HG03108 (cell line): ENCODE measurements around the gene AFF4.
"Not testable (repeated sequence)": the region's sequence is repeated elsewhere in the genome, so short reads cannot be mapped to it uniquely, and the experiment has no call there.

Experiments used
- ATAC-seq: cut with Tn5 transposase; IDR thresholded peaks from one replicate; pipeline ENCODE4 v1.9.1; 2021; ENCODE audit warnings: moderate library complexity; ENCODE audit not compliant: unreplicated experiment

AFF4 gene

DNA sequence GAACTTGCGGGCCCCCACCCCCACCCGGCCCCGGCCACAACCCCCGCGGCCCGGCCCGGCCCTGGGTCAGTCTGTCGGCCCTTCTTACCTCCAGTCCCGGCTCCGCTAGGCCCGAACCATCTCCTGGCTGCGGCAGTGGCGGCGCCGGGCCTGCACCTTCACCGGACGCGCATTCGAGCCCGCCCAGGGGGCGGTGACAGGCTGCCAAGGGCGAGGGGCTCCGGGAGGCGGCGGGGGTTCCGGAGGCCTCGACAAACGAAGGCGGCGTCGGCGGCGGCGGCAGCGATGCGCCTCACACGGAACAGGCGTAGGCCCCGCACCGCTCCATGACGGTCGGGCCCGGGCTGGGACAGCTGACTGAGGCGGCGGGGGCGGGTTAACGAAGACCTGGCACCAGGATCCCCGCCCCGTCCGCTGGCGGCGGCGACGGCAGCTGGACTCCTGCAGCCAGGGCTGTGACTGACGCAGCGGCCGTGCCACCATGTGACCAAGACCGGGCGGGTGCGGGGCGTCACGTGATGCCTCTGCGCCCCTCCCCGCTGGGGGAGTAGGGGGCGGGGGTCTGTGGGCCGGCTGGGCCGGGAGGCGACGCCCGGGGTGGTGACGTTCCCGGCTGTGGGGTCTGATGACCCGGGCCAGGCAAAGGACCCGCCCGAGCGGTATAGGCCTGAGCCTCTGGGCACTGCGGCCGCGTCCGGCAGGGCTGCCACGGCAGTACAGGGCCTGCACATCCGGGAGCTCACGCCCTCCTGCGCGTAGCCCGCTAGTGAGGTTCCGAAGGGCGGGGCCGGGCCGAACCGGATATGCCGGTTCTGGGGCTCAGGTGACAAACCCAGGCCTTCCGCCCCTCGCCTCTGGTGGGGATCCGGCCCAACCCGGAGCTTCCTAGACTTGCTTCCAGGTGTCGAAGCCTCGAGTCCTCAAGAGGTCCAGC lies at the start of gene AFF4:
TSS of gene AFF4 (minus strand) at position 464 of the 934 bp plus-strand sequence. CDS start 26,445 bp downstream, outside the sequence.
- peak; percentile 92 for ATAC-seq

DNA sequence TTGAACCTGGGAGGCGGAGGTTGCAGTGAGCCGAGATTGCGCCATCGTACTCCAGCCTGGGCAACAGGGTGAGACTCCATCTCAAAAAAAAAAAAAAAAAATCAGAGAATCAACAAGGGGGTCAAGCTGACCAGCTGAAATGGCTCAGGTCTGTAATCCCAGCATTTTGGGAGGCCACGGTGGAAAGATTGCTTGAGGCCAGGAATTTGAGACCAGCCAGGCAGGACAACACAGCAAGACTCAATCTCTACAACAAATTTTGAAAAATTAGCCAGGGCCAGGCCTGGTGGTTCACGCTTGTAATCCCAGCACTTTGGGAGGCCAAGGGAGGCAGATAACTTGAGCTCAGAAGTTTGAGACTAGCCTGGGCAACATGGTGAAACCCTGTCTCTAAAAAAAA lies 45.0 kb upstream of the AFF4 start:
- ATAC-seq, result not testable (repeated sequence)

- ATAC-seq, result no peak
Observed at GRCh38 chr5:133006653-133007052, 43.2 kb upstream of the AFF4 start.

- ATAC-seq, result no peak
Observed at GRCh38 chr5:132999246-132999645, 35.8 kb upstream of the AFF4 start.

GRCh38 chr5:132998556-132998955 lies 35.1 kb upstream of the AFF4 start:
- no peak for ATAC-seq

DNA sequence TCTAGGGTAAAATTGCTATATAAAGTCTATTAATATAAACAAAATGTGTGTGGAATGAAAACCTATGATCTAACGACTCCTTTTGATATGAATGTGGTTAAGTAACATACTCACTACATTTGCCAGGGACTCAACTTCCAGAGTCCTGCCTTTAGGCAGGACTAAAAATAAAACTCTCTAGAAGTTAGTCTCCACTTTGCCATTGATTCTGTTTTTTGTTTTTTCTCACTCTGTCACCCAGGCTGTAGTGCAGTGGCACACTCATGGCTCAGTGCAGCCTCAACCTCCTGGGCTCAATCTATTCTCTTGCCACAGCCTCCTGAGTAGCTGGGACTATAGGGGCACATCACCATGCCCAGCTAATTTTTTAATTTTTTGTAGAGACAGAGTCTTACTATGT lies 32.9 kb upstream of the AFF4 start:
- ATAC-seq, result no peak

DNA sequence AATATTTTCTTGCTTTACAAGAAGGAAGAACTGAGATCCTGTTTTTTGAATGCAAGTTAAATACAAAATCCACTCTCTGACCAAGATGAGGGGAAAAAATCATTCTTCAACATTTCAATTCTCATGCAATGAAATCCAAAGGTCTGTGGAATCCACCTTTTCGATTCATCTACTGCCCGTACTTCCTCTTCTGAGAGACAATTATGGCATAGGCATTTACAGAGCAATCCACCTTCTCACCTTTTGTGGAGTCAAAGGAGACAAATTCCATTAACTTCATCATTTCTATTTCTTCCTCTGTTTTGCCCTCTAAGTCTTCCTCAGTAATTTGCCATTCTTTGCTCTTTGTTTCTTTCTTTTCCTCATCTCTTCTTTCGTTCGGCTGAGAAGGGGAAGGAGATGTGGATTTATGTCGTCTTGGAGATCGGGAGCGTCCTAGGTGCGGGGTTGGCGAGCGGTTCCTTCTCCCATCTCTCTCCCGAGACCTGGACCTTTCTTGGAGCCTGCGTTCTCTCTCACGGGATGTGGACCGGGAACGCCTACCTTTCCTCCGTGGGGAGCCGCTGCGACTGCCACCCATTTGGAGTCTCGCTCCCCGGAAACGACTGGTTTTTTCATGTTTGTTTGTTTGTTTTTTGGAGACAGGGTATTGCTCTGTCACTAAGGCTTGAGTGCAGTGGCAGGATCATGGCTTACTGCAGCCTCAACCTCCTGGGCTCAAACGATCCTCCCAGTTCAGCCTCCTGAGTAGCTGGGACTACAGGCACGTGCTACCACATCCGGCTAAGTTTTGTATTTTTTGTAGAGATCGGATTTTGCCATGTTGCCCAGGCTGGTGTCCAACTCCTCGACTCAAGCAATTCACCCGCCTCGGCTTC lies 24.3 kb upstream of the AFF4 start:
- no peak for ATAC-seq

DNA sequence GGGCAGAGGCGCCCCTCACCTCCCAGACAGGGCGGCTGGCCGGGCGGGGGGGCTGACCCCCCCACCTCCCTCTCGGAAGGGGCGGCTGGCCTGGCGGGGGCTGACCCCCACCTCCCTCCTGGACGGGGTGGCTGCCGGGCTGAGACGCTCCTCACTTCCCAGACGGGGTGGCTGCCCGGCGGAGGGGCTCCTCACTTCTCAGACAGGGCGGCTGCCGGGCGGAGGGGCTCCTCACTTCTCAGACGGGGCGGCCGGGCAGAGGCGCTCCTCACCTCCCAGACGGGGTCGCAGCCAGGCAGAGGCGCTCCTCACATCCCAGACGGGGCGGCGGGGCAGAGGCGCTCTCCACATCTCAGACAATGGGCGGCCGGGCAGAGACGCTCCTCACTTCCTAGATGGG lies 19.5 kb upstream of the AFF4 start:
- not testable (repeated sequence) for ATAC-seq

DNA sequence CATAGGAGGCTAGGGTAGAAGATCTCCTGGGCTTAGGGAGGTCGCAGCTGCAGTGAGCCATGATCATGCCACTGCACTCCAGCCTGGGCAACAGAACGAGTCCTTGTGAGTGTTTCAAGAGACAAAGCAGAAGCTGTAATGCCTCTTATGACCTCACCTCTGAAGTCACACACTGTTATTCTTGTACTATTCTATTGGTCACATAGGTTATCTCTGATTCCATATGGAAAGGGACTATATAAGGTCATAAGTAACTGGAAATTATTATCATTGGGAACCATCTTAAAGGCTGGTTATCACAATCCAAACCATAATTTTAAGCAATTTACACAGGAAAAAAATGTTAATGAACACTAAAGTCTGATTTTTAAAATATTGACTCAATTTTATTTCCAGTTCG lies 17.9 kb upstream of the AFF4 start:
- no peak for ATAC-seq

DNA sequence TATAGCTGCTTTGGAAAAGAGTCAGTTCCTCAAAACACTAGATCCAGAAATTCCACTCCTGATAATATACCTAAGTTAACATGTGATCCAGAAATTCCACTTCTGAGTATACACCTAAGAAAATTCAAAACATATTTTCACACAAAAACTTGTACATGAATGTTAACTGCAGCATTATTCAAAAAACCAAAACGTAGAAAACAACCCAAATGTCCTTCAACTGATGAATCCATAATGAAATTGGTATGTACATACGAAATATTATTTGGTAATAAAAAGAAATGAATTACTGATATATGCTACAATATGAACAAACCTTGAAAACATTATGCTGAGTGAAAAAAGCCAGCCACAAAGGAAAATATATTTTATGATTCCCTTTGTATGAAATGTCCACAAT lies 16.5 kb upstream of the AFF4 start:
- ATAC-seq, result no peak

DNA sequence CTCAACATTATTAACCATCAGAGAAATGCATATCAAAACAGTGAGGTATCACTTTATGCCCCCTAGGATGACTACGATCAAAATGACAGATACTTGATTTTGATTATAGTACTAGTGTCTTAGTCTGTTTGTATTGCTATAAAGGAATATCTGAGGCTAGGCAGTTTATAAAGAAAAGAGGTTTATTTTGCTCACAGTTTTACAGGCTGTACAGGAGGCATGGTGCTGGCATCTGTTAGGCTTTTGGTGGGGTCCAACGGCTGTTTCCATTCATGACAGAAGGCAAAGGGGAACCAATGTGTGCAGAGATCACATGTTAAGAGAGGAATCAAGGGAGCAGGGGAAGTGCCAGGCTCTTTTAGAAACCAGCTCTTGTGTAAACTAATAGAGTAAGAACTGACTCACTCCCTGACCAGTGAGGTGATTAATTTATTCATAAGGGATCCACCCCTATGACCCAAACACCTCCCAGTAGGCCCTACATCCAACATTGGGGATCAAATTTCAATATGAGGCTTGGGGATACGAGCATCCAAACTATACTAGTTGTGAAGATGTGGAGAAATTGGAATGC lies 16.0 kb upstream of the AFF4 start:
- ATAC-seq, result no peak

GRCh38 chr5:132976852-132977251 lies 13.4 kb upstream of the AFF4 start:
- no peak for ATAC-seq

GRCh38 chr5:132972436-132972828 lies 9.0 kb upstream of the AFF4 start:
- ATAC-seq, result not testable (repeated sequence)

DNA sequence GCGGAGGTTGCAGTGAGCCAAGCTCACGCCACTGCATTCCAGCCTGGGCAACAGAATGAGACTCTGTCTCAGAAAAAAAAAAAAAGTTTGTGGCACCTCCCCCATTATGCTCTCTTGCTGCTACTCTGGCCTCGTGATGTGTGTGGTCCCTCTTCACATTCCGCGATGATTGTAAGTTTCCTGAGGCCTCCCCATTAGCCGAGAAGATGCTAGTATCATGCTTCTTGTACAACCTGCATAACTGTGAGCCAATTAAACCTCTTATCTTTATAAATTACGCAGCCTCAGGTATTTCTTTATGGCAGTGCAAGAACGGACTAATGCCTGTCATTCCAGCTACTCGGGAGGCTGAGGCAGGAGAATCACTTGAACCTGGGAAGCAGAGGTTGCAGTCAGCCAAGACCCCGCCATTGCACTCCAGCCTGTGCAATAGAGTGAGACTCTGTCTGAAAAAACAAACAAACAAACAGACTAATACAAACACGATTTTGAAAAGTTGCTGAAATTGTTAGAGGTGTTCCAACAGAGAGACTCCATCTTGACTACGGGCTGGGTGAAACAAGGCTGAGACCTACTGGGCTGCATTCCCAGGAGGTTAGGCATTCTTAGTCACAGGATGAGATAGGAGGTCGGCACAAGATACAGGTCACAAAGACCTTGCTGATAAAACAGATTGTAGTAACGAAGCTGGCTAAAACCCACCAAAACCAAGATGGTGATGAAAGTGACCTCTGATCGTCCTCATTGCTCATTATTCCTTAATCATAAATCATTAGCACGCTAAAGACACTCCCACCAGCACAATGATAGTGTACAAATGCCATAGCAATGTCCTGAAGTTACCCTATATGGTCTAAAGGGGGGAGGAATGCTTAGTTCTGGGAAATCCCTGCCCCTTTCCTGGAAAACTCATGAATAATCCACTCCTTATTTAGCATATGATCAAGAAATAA lies 8.3 kb upstream of the AFF4 start:
- no peak for ATAC-seq

DNA sequence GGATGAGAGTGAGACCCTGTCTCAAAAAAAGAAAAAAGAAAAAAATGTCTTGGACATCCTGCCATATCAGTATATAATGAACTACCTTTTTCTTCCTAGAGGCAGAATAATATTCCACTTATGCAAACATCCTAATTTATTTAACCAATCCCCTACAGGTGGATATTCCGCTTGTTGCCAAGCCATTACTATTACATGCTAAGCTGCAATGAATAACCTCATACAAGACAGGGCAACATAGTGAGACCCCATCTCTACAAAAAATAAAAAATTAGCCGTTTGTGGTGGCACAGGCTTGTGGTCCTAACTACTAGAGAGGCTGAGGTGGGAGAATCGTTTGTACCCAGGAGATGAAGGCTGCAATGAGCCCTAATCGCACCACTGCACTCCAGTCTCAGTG lies 1.7 kb upstream of the AFF4 start:
- ATAC-seq, result no peak

GRCh38 chr5:132962429-132963021 lies 909 bp downstream of the AFF4 start:
- no peak for ATAC-seq

DNA sequence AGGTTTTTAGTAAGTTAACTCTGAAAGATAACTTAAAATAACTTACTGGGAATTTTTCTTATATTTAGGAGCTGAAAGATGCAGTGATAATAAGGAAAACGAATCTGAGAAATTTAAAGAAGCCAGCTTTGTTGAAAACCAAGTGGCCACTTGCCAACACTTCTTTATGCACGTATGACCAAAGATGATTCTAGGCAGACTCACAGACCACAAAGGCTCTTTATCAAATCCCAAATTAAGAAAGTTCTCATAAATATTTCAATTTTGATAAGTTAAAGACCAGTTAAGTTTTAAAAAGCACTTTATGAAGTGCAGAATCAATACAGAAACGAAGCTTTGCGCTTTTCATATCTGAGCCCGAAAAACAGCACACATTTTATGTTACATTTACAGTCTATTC lies 1.5 kb downstream of the AFF4 start:
- ATAC-seq, result no peak

GRCh38 chr5:132961123-132961815 lies 2.2 kb downstream of the AFF4 start:
- not testable (repeated sequence) for ATAC-seq

DNA sequence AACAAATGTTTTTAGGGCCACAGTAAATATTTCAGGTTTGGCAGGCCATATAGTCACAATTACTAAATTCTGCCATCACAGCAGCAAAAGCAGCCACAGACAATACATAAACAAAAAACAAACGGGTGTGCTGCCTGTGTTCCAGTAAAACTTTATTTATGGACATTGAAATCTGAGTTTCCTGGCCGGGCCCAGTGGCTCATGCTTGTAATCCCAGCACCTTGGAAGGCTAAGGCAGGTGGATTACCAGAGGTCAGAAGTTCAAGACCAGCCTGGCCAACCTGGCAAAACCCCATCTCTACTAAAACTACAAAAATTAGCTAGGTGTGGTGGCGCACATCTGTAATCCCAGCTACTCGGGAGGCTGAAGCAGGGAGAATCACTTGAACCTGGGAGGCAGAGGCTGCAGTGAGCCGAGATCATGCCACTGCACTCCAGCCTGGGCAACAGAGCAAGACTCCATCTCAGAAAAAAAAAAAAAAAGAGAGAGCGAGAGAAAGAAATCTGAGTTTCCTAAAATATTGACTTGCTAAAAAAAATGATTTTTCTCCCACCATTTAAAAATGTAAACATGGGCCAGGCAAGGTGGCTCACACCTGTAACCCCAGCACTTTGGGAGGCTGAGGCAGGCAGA lies 7.2 kb downstream of the AFF4 start:
- ATAC-seq, result not testable (repeated sequence)
